Effector memory CD4-positive, alpha-beta T cell (primary cell): ENCODE data around the gene PLCL2.

ENCODE experiments used
- DNase-seq, 3 donors: peaks; one replicate each; pipeline ENCODE4 v3.0.0-alpha.2; 2020
- H3K27ac ChIP-seq: 2 replicates; pipeline ENCODE4 v1.7.0; 2013; ENCODE audit warnings: mild to moderate bottlenecking, low read length, moderate library complexity; ENCODE audit not compliant: insufficient read depth, poor library complexity, severe bottlenecking
- H3K27me3 ChIP-seq: replicated peaks from 2 replicates; pipeline ENCODE4 v1.7.0; 2013; ENCODE audit warnings: mild to moderate bottlenecking, low read length; ENCODE audit not compliant: insufficient read depth, control insufficient read depth, poor library complexity, severe bottlenecking
- H3K36me3 ChIP-seq: 2 replicates; pipeline ENCODE4 v1.7.0; 2013; ENCODE audit warnings: mild to moderate bottlenecking, low read length, moderate library complexity; ENCODE audit not compliant: control insufficient read depth, insufficient read depth
- H3K4me1 ChIP-seq: 2 replicates; pipeline ENCODE4 v1.7.0; 2013; ENCODE audit warnings: low read length, mild to moderate bottlenecking; ENCODE audit not compliant: control insufficient read depth, insufficient read depth, poor library complexity, severe bottlenecking
- H3K4me3 ChIP-seq: 2 replicates; pipeline ENCODE4 v1.7.0; 2013; ENCODE audit warnings: low read length, low read depth, mild to moderate bottlenecking; ENCODE audit not compliant: insufficient read depth, poor library complexity, severe bottlenecking
- H3K9me3 ChIP-seq: 2 replicates; pipeline ENCODE4 v1.7.0; 2013; ENCODE audit warnings: mild to moderate bottlenecking, low read length, moderate library complexity; ENCODE audit not compliant: control insufficient read depth

The PLCL2 gene

DNA sequence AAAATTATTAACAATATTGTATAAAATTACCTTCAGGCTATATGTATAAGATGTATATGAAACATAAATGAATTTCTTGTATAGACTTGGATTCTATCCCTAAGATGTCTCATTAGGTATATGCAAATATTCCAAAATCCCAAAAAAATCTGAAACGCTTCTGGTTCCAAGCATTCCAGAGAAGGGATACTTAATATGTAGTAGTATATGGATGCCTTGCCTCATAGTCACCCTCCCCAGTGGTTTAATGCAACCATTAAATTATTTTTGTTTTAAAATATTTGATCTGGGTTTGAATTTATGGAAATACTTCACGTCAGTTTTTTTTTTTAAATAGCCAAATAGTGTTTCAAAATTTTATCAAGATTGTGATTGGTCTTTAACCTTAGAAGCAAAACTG, 27.2 kb downstream of the PLCL2 start:
- no peak overlapping the region for H3K4me3 ChIP-seq
- peaks cover 5% of the 10 kb centered on the region for H3K36me3 ChIP-seq
- no peak overlapping the region for H3K27ac ChIP-seq
- no peaks in the 10 kb centered on the region for H3K9me3 ChIP-seq
- DNase-seq: no peak
- H3K4me1 ChIP-seq: peaks cover 47% of the 10 kb centered on the region
- H3K27me3 ChIP-seq: no peaks in the 10 kb centered on the region

DNA sequence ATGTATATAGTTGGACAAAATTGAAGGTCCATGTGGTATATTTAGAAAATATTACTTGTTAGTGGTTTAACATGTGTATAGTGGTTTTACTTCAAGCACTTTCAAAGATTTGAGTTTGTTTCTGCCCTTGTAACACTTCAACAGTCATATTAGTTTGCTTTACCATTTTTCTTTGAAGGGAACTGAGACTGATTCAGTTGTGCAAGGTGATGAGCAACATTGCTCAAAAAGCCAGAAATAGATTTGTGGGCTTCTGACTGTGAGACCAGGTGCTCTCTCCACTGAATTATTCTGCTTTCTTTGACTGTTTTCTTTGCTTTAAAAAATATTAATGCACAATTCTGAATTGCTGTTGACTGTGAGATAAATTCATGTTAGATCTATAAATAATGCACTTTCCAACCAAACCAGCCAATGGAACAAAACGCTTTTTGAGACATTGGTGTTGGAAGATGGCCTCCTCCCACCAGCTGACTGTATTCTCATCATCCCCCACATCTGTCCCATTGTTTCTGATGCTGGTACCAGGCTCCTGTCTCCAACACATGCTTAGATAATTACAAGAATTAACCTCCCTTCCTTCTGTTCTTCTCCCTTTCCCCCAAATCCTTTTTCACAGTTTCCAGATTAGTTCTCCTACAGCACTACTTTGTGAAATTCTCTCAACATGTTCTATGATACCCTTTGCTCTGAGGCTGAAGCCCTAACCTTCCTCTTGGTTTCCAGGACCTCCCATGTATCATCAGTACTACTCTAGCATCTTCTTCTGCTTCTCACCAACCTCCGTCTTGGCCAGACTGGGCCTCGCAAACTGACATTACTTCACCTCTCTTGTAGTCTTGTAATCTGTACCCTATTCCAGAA, 27.9 kb downstream of the PLCL2 start:
- no peak for DNase-seq
- Histone ChIP-seq H3K27ac (no peak overlapping the region), H3K4me3 (no peak overlapping the region), H3K9me3 (no peaks in the 10 kb centered on the region), H3K36me3 (peaks cover 5% of the 10 kb centered on the region), H3K4me1 (peaks cover 42% of the 10 kb centered on the region), H3K27me3 (no peaks in the 10 kb centered on the region)

DNA sequence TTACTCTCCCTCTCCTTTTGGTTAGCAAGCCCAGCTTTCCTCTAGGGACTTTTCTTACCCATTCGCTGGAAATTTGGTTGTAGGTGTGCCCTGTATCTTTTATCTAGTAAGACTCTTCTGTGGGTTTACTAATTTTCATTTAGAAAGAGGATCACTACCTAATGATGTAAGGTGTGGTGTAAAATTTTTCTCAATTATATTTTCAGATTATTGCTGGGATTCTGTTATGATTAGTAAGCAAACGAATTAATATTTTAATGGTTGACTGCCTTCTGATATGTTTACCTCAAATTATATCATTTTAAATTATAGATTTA, 28.5 kb downstream of the PLCL2 start:
- no peaks in the 10 kb centered on the region for H3K9me3 ChIP-seq
- H3K27ac ChIP-seq: no peak overlapping the region
- peaks cover 36% of the 10 kb centered on the region for H3K4me1 ChIP-seq
- H3K4me3 ChIP-seq: no peak overlapping the region
- DNase-seq: no peak
- peaks cover 5% of the 10 kb centered on the region for H3K36me3 ChIP-seq
- no peaks in the 10 kb centered on the region for H3K27me3 ChIP-seq

DNA sequence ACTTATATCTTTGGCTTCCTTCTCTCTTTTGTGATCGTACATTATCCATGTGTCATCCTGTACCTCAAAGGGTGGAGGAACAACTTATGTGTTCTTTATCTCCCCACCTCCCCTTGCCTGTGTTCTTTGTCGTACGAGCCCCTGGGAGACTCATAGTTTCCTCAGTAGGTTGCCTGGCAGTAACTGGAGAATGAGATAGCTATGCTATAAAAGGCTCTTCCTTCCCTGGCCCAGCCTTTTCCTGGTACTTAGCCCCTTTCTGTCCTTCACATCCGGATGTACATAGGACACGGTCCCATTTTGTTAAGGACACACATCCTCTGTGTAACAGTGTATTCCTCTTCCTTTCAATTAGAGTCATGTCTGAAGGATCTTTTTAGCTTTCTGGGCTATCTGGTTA, 32.1 kb downstream of the PLCL2 start:
- no peak for DNase-seq
- H3K9me3 ChIP-seq: no peaks in the 10 kb centered on the region
- H3K4me3 ChIP-seq: no peak overlapping the region
- H3K4me1 ChIP-seq: peaks cover 15% of the 10 kb centered on the region
- H3K27me3 ChIP-seq: no peaks in the 10 kb centered on the region
- H3K36me3 ChIP-seq: peaks cover 5% of the 10 kb centered on the region
- no peak overlapping the region for H3K27ac ChIP-seq

DNA sequence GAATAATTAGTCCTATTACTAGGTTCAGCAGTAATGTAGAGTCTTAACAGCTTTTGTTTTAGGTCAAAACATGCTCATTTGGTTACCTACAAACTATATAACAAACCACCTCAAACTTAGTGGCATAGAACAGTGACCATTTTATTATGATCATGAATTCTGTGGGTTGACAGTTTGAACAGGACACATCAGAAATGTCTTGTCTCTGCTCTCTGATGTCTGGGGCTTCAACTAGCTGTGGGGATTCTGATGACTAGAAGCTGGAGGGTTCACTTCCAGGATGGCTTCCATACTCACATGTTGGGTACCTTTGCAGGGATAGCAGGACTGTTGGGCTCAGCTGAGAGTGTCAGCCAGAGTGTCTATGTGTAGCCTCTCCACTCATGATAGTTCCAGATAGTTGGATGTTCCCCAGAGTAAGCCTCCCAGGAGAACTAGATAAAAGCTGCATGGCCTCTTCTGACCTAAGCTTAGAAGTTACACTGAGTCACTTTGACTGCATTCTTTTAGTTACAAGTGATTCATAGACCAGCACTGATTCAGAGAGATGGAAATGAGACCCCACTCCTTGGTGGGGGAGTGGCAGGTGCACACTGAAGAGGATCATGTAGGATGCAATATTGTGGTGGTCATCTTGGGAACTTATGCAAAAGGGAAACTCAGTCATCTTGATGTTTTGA, 32.6 kb downstream of the PLCL2 start:
- Histone ChIP-seq H3K36me3 (peaks cover 5% of the 10 kb centered on the region), H3K9me3 (no peaks in the 10 kb centered on the region), H3K4me3 (no peak overlapping the region), H3K27ac (no peak overlapping the region), H3K4me1 (peaks cover 15% of the 10 kb centered on the region), H3K27me3 (no peaks in the 10 kb centered on the region)
- no peak for DNase-seq

DNA sequence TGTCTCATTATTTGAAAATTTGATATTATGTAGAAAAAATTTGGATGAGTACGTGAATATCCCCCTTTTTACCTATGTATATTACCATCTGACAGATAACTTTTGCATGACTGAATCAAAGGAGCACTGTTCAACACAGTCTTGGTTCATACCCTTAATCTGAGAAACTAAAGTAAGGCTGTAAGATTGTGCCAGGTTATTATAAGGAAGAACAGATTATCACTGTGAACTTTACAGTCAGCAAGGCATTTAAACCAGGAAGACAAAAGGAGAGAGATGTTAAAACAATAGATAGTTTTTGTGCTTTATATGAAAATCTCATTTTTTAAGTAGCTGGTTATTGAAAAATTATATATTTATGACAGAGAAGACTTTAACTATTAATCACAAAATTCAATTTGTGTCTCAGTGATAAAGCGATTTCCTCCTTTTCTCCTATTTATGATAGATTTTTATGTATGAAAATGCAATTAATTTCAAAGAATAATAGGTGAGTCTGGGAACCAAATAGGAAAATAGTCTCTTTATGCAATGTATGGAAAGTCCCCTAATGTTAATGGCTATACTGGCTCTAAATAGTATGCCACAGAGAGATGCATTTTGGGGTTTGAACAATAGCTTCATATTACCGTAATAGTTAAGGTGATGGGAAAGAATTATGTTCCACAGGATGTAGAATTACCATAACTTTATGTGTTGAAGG, 33.4 kb downstream of the PLCL2 start:
- DNase-seq: no peak

DNA sequence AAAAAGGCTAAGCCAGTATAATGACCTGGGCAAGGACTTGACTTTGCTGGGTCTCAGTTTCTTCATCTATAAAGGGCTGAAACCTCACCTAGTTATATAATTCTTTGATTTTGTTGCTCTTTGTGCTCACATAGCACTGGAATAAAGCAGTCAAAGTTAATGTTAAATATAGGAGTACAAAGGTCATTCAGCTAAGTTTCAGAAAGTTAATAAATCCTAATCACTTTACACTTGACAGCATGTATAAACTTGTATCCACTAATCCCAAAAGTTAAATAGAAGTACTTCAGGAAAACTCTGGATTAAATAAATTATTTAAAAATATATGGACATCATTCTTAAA, 33.9 kb downstream of the PLCL2 start:
- DNase-seq: no peak
- H3K4me1 ChIP-seq: peaks cover 10% of the 10 kb centered on the region
- H3K9me3 ChIP-seq: no peaks in the 10 kb centered on the region
- no peak overlapping the region for H3K4me3 ChIP-seq
- H3K27ac ChIP-seq: no peak overlapping the region
- H3K27me3 ChIP-seq: no peaks in the 10 kb centered on the region
- peaks cover 5% of the 10 kb centered on the region for H3K36me3 ChIP-seq

More for the DNA sequence above, 33.4 kb downstream of the PLCL2 start:
- Histone ChIP-seq H3K4me1 (peaks cover 10% of the 10 kb centered on the region), H3K27me3 (no peaks in the 10 kb centered on the region), H3K9me3 (no peaks in the 10 kb centered on the region), H3K36me3 (peaks cover 5% of the 10 kb centered on the region), H3K4me3 (no peak overlapping the region), H3K27ac (no peak overlapping the region)

DNA sequence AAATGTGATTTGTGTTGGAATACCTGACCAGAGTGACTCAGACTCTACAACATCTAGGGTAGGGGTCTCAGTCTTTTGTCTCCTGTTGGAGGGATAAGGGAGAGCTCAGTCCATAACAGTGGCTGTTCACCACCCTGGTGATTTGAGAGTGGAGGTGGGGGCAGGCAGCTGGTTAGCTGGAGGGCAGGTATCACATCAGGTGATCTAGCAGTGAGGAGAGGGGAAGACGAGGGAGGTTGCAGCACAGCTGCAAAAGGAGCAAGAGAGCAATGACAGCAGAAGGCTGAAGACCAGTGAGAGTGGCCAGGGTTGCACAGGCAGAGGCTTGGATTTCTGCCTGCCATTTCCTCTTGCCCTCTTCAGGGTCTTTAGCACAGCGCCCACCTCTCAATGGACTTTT, 38.4 kb downstream of the PLCL2 start:
- H3K9me3 ChIP-seq: no peaks in the 10 kb centered on the region
- no peak overlapping the region for H3K4me3 ChIP-seq
- H3K36me3 ChIP-seq: no peaks in the 10 kb centered on the region
- H3K27me3 ChIP-seq: no peaks in the 10 kb centered on the region
- no peak for DNase-seq
- no peak overlapping the region for H3K27ac ChIP-seq
- peaks cover 11% of the 10 kb centered on the region for H3K4me1 ChIP-seq

DNA sequence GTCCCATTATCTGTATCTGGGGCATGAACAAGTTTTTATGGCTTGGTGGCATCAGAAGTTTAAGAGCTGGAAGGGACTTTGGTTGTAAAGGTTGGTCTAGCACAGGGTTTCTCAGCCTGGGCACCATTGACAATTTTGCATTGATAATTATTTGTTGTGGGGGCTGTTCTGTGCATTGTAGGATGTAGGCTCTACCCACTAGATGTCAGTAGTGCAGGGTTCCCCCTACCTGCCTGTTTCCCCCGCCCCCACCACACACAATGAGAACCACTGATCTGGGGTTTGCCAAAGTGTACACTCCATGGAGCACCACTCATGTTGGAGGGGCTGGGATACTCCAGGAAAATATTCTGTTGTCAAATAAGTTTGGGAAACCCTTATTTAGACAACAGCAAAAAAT, 42.7 kb downstream of the PLCL2 start:
- Histone ChIP-seq H3K36me3 (no peaks in the 10 kb centered on the region), H3K9me3 (no peaks in the 10 kb centered on the region), H3K27me3 (no peaks in the 10 kb centered on the region), H3K4me1 (peaks cover 17% of the 10 kb centered on the region), H3K4me3 (no peak overlapping the region), H3K27ac (no peak overlapping the region)
- no peak for DNase-seq
